ENCODE data around the gene RPS15. TPM values are rescaled to one million over a fixed set of nuclear protein-coding genes. Genes with fewer than 3 reads are reported as not detected.

The RPS15 gene
- total and polyA plus RNA-seq, 4 donors: 574 to 2,993 (median 1,933) TPM

- WGBS, 2 donors: 48 to 68% methylated on average over 26 to 30 of the region's 30 CpGs
- DNase-seq (no peak), ATAC-seq (ENCODE audit: insufficient read depth, low FRiP score) (no peak)
- H3K9ac ChIP-seq (ENCODE audit: insufficient read depth in 1 of 2, low read length in 2 of 2): no peak overlapping the region
- no peak overlapping the region for H3K4me3 ChIP-seq
- H3K36me3 ChIP-seq (ENCODE audit: control insufficient read depth in 4 of 4, insufficient read depth in 4 of 4, low read length in 4 of 4): no peaks in the 10 kb centered on the region
- H3K27ac ChIP-seq (ENCODE audit: low read depth in 1 of 2, low read length in 1 of 2): no peak overlapping the region
- no peak for TF ChIP-seq CTCF (IDR thresholded peaks at IDR 0.05; ENCODE audit: control extremely low read depth, extremely low read depth)
- H3K4me1 ChIP-seq (ENCODE audit: control insufficient read depth in 5 of 5, insufficient read depth in 5 of 5, low read length in 5 of 5): peaks cover 0 to 16% (median 0%) of the 10 kb centered on the region in 5 donors
- peaks cover 0 to 2% (median 0%) of the 10 kb centered on the region in 4 donors for H3K9me3 ChIP-seq (ENCODE audit: control insufficient read depth in 4 of 4, insufficient read depth in 3 of 4, low read length in 3 of 4)
- peaks cover 17 to 78% (median 33%) of the 10 kb centered on the region in 3 donors for H3K27me3 ChIP-seq (ENCODE audit: control insufficient read depth in 3 of 3, insufficient read depth in 3 of 3, low read length in 2 of 3)
Measured at GRCh38 chr19:1452802-1453524, 14.8 kb downstream of the RPS15 start.

- H3K27me3 ChIP-seq (ENCODE audit: control insufficient read depth in 3 of 3, insufficient read depth in 3 of 3, low read length in 2 of 3): peaks cover 15 to 77% (median 32%) of the 10 kb centered on the region in 3 donors
- no peak overlapping the region for H3K9ac ChIP-seq (ENCODE audit: insufficient read depth in 1 of 2, low read length in 2 of 2)
- H3K9me3 ChIP-seq (ENCODE audit: control insufficient read depth in 4 of 4, insufficient read depth in 3 of 4, low read length in 3 of 4): peaks cover 0 to 3% (median 0%) of the 10 kb centered on the region in 4 donors
- no peak overlapping the region for H3K27ac ChIP-seq (ENCODE audit: low read depth in 1 of 2, low read length in 1 of 2)
- peak in 1 of 3 donors; percentile 46 for DNase-seq
- WGBS, 2 donors: 20 to 36% methylated on average over 33 of the region's 33 CpGs
- H3K4me3 ChIP-seq: no peak overlapping the region
- ATAC-seq (ENCODE audit: insufficient read depth, low FRiP score): no peak
- no peak for TF ChIP-seq CTCF (IDR thresholded peaks at IDR 0.05; ENCODE audit: control extremely low read depth, extremely low read depth)
- peaks cover 0 to 16% (median 0%) of the 10 kb centered on the region in 5 donors for H3K4me1 ChIP-seq (ENCODE audit: control insufficient read depth in 5 of 5, insufficient read depth in 5 of 5, low read length in 5 of 5)
- no peaks in the 10 kb centered on the region for H3K36me3 ChIP-seq (ENCODE audit: control insufficient read depth in 4 of 4, insufficient read depth in 4 of 4, low read length in 4 of 4)
Measured at GRCh38 chr19:1453525-1454364, 15.5 kb downstream of the RPS15 start.

- H3K27ac ChIP-seq (ENCODE audit: low read depth in 1 of 2, low read length in 1 of 2): no peak overlapping the region
- TF ChIP-seq CTCF (IDR thresholded peaks at IDR 0.05; ENCODE audit: control extremely low read depth, extremely low read depth): no peak
- H3K9me3 ChIP-seq (ENCODE audit: control insufficient read depth in 4 of 4, insufficient read depth in 3 of 4, low read length in 3 of 4): peaks cover 0 to 3% (median 0%) of the 10 kb centered on the region in 4 donors
- H3K4me1 ChIP-seq (ENCODE audit: control insufficient read depth in 5 of 5, insufficient read depth in 5 of 5, low read length in 5 of 5): peaks cover 0 to 16% (median 0%) of the 10 kb centered on the region in 5 donors
- no peaks in the 10 kb centered on the region for H3K36me3 ChIP-seq (ENCODE audit: control insufficient read depth in 4 of 4, insufficient read depth in 4 of 4, low read length in 4 of 4)
- H3K9ac ChIP-seq (ENCODE audit: insufficient read depth in 1 of 2, low read length in 2 of 2): no peak overlapping the region
- ATAC-seq (ENCODE audit: insufficient read depth, low FRiP score) (no peak), DNase-seq (no peak)
- H3K27me3 ChIP-seq (ENCODE audit: control insufficient read depth in 3 of 3, insufficient read depth in 3 of 3, low read length in 2 of 3): peaks cover 15 to 72% (median 27%) of the 10 kb centered on the region in 3 donors
- WGBS, 2 donors: 1 to 3% methylated on average over 22 of the region's 22 CpGs
- H3K4me3 ChIP-seq: no peak overlapping the region
Measured at GRCh38 chr19:1455002-1455335, 16.8 kb downstream of the RPS15 start.

All from lung (tissue), 12 donors.